GM19452 (cell line): ENCODE results near the gene PLAAT2.

Source experiments
- ATAC-seq: cut with Tn5 transposase; IDR thresholded peaks from one replicate; pipeline ENCODE4 v1.9.1; 2021; ENCODE audit not compliant: unreplicated experiment

PLAAT2 gene

GRCh38 chr11:63527667-63528066, 35.5 kb downstream of the PLAAT2 start:
- no peak for ATAC-seq

DNA sequence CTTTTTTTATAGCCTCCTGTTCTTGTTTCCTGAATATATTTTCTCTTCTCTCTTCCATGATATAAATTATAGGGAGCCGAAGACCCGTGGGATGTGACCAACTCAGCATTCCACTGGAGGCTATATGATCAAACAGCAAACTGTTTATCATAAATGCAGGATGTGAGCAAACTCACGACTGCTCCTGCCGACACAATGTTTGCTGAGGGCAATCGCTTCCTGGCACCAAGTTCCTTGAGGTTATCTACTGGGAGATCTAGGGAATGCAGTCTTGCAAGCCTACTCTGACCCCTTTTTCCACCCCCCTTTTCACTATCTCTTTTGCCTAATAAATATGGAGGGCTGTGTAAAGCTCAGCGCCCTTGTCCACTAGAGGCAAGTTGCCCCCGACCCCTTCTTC, 40.0 kb downstream of the PLAAT2 start:
- ATAC-seq, result no peak

- ATAC-seq, result no peak
Observed at GRCh38 chr11:63521896-63522295, 41.3 kb downstream of the PLAAT2 start.

GRCh38 chr11:63520606-63521170, 42.5 kb downstream of the PLAAT2 start:
- no peak for ATAC-seq

GRCh38 chr11:63518548-63518947, 44.6 kb downstream of the PLAAT2 start:
- ATAC-seq, result no peak

DNA sequence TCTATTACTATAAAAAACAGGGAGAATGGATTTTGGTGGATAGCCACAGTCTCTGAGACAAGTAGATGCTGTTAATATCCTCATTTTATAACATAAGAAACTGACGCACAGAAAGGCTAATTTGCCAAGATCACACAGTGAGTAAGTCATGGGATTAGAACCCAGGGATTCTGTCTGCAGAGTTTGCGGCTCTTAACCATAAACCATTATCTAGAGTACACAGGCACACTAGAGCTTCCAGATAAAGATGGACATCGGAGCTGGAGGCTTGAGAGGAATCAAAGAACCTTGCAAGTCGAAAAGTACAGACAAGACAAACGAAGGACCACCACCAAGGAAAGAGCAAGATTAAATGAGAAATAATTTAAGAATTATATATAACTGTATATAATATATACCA, 46.0 kb downstream of the PLAAT2 start:
- no peak for ATAC-seq

GRCh38 chr11:63516109-63516508, 47.1 kb downstream of the PLAAT2 start:
- no peak for ATAC-seq

DNA sequence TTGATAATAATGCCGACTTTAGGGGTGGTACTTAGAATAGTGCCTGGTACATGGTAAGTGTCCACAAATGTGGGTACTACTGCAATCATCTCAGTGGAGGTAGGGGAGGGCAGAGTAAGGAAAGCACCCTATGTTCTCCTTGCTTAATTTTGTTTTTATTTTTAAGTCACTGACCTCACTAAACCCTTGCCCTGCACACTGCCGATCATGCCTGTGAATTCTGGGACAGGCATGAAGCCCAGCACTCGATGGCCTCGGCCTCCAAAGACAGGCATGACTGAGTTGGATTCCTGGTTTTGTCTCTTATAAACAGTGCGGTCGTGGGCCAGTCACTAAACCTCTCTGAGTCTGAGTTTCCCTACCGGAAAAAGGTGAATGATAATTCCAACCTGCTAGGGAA, 50.4 kb downstream of the PLAAT2 start:
- no peak for ATAC-seq

DNA sequence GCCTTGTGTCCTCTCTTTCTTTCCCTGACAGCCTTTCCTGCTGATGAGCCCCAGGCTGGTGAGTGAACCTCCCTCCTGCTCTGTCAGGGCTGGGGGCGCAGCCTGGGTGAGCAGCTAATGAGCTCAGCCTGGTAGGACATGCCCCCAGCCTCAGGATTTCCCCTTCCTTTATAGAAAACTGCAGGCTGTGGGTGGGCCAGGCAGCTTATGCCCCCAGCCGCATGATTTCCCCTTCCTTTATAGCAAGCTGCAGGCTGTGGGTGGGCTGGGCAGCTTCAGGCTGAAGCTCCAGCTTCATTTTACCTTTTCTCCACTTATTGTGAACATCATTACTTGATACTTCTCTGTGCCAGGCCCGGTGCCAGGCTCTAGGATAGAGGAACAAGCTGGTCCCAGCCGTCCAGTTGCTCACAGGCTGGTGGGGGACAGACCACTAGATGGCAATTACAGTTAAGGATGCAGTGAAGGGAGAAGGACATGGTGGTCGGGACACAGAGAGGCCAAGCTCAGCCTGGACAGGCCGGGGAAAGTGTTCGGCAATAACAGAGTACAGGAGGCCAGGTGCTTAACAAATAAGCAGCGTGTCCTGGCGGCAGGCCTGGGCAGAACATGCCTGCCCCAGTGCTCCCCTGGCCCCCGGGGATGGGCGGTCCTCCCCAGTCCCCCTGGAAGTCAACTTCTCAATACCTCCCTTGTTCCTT, 52.0 kb downstream of the PLAAT2 start:
- ATAC-seq, result no peak

DNA sequence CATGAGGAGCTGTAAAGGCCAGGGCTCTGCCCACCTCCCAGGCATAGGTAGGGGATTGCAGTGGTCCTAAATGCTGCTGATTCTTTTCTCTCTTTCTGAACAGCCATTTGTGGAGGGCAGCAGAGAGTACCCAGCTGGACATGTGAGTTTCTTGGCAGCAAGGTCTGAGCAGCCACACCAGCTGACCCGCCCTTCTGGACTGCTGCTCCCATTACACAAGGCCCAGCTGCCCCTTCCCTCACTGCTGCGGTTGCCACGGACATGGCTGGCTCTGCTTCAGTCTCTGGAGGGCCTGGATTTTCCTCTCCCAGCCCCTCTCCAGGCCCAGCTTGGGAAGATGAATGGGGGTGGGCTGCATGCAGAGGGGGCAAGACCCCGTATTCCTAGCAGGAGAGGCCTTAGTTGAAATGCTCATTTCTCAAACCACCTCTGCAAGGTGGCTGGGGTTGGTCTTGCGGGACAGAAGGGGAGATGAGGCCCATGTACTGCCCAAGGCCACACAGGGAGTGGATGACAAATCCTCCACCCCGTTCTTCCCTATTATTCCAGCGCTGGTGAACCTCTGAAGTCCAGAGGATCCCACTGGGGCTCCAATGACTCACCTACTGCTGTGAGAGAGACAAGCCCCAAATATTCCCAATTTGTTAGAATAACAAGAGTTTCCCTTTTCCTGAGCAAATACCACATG, 52.7 kb downstream of the PLAAT2 start:
- no peak for ATAC-seq

- no peak for ATAC-seq
Observed at GRCh38 chr11:63508745-63509144, 54.4 kb downstream of the PLAAT2 start.

DNA sequence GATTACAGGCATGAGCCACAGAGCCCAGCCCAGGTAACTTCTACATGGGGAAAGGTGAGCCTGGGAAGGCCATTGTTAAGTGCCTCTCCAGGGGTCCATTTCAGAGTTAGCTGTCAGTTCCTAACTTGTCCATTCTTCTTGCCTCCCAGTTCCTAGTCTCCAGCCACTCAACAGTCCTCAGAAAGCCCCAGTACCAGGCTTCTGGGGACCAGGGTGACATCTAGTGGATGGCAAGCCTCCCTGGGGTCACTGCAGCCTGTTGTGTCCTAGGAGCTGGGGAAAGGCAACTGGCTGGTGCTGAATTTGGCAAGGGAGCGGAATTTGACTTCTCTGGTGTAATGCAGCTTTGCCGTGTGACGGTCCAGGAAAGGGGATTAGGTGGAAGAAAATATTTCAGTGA, 55.2 kb downstream of the PLAAT2 start:
- no peak for ATAC-seq

DNA sequence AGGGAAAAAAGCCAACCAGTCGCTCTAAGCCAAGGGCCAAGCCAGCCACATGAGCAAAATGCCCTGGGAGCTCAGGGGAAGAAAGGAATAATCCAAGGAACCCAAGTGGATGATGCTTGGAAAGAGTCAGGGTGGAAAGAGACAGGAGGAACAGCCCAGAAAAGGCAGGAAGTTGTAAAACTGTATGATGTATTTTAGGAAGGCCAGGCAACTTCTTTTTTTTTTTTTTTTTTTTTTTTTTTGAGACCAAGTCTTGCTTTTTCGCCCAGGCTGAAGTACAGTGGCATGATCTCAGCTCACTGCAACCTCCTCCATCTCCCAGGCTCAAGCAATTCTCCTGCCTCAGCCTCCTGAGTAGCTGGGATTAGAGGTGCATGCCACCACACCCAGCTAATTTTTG, 55.7 kb downstream of the PLAAT2 start:
- no peak for ATAC-seq

GRCh38 chr11:63506876-63507275, 56.3 kb downstream of the PLAAT2 start:
- ATAC-seq, result no peak

- ATAC-seq, result no peak
Observed at GRCh38 chr11:63505857-63506528, 57.2 kb downstream of the PLAAT2 start, which contains the start of gene LGALS12. TSS of gene LGALS12 (plus strand) at chr11:63506084. CDS start at chr11:63506459, 375 bp downstream.

DNA sequence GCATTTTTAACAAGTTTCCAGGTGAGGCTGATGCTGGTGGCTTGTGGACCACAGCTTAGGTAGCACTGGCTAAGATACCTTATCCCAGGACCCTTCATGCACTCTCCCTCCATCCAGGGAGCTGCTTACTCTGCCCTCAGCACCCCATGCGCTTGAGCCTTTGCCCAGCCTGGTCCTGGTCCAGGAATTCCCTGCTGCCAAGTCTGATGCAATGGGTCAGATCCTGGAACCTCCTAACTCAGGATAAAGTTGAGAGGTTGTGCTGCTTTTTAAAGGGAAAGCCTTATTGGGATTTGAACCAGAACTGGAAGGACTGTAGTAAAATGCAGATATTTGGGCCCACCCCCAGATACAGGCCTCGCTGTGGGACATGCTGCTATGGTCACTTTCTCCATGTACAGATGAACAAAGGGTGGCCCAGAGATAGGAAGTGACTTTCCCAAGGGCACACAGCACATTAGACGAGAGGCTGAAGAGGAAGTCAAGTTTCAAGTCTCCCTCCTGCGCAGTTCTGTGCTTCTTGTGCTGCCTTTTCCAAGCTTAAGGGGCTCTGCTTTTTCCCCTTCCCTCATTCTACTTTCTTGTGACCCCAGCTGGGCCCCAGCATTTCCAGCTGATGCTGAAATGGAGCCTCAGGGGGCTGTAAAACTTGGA, 58.1 kb downstream of the PLAAT2 start:
- no peak for ATAC-seq

- no peak for ATAC-seq
Observed at GRCh38 chr11:63504054-63504453, 59.1 kb downstream of the PLAAT2 start.

DNA sequence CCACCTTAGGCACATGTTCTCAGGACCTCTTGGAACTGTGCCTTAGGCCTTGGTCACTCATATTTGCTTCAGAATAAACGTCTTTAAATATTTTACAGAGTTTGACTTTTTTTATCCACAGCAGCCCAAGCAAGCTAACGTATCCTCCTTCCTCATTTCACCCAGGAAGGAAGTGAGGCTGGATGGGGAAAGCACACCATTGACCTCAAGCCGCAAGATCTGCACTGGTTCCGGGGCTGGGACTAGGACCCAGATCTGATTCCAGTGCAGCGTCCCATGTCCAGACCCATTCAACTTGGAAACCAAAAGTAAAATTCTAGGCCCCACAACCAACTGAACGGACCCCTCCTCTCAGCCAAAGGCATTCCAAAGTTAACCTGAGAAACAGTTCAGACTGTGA, 59.7 kb downstream of the PLAAT2 start:
- ATAC-seq, result no peak
